ENCODE results near the gene MUC2.

The MUC2 gene

GRCh38 chr11:1036931-1037330 lies 37.7 kb upstream of the MUC2 start:
- no peak for DNase-seq (ENCODE audit: low read depth in 2 of 2)

- DNase-seq (ENCODE audit: low read depth in 2 of 2): no peak
These were observed 37.1 kb upstream of the MUC2 start for GRCh38 chr11:1037506-1038055.

- DNase-seq (ENCODE audit: low read depth in 2 of 2): no peak
These were observed 36.3 kb upstream of the MUC2 start for GRCh38 chr11:1038361-1038760.

- no peak for DNase-seq (ENCODE audit: low read depth in 2 of 2)
These were observed 35.8 kb upstream of the MUC2 start for GRCh38 chr11:1038921-1039320.

GRCh38 chr11:1039481-1040427 lies 34.9 kb upstream of the MUC2 start:
- DNase-seq (ENCODE audit: low read depth in 2 of 2): no peak

- no peak for DNase-seq (ENCODE audit: low read depth in 2 of 2)
These were observed 34.1 kb upstream of the MUC2 start for GRCh38 chr11:1040428-1041148.

- no peak for DNase-seq (ENCODE audit: low read depth in 2 of 2)
These were observed 33.6 kb upstream of the MUC2 start for GRCh38 chr11:1041149-1041467.

- DNase-seq (ENCODE audit: low read depth in 2 of 2): no peak
These were observed 33.2 kb upstream of the MUC2 start for GRCh38 chr11:1041471-1041870.

GRCh38 chr11:1041936-1042608 lies 32.6 kb upstream of the MUC2 start:
- DNase-seq (ENCODE audit: low read depth in 2 of 2): no peak

GRCh38 chr11:1042626-1043562 lies 31.8 kb upstream of the MUC2 start:
- DNase-seq (ENCODE audit: low read depth in 2 of 2): no peak

- DNase-seq (ENCODE audit: low read depth in 2 of 2): no peak
These were observed 31.0 kb upstream of the MUC2 start for GRCh38 chr11:1043563-1044096.

GRCh38 chr11:1044160-1044559 lies 30.5 kb upstream of the MUC2 start:
- DNase-seq (ENCODE audit: low read depth in 2 of 2): no peak

GRCh38 chr11:1047595-1048156 lies 27.0 kb upstream of the MUC2 start:
- DNase-seq (ENCODE audit: low read depth in 2 of 2): no peak

GRCh38 chr11:1048375-1049070 lies 26.2 kb upstream of the MUC2 start:
- DNase-seq (ENCODE audit: low read depth in 2 of 2): no peak

- no peak for DNase-seq (ENCODE audit: low read depth in 2 of 2)
These were observed 25.6 kb upstream of the MUC2 start for GRCh38 chr11:1049071-1049405.

GRCh38 chr11:1049431-1049891 lies 25.2 kb upstream of the MUC2 start:
- no peak for DNase-seq (ENCODE audit: low read depth in 2 of 2)

- no peak for DNase-seq (ENCODE audit: low read depth in 2 of 2)
These were observed 24.6 kb upstream of the MUC2 start for GRCh38 chr11:1049911-1050580.

GRCh38 chr11:1050581-1051355 lies 23.9 kb upstream of the MUC2 start:
- peak; percentile 56 to 65 for DNase-seq (ENCODE audit: low read depth in 2 of 2)

All from activated CD4-positive, alpha-beta T cell treated with anti-CD3 and anti-CD28 coated beads for 24 hours (primary cell).